RPMI7951 (cell line): ENCODE measurements around the gene ENAH. TPM values are rescaled to one million over a fixed set of nuclear protein-coding genes. Genes with fewer than 3 reads are reported as not detected.
"Not testable (repeated sequence)": the region's sequence is repeated elsewhere in the genome, so short reads cannot be mapped to it uniquely, and the experiment has no call there.

Experiments used
- DNase-seq: peaks from one replicate; pipeline ENCODE4 v3.0.0-alpha.2; 2012; ENCODE audit warnings: low read depth
- total RNA-seq: library from RNA; depleted of rRNA; stranded (reverse); fragments of >200 nt; shearing (Covaris generic); gene quantifications from 2 replicates; pipeline ENCODE4 v1.2.3, GENCODE V29; 2014

ENAH gene
- total RNA-seq, 1 experiment from 2014 or later = 53.3 TPM

DNA sequence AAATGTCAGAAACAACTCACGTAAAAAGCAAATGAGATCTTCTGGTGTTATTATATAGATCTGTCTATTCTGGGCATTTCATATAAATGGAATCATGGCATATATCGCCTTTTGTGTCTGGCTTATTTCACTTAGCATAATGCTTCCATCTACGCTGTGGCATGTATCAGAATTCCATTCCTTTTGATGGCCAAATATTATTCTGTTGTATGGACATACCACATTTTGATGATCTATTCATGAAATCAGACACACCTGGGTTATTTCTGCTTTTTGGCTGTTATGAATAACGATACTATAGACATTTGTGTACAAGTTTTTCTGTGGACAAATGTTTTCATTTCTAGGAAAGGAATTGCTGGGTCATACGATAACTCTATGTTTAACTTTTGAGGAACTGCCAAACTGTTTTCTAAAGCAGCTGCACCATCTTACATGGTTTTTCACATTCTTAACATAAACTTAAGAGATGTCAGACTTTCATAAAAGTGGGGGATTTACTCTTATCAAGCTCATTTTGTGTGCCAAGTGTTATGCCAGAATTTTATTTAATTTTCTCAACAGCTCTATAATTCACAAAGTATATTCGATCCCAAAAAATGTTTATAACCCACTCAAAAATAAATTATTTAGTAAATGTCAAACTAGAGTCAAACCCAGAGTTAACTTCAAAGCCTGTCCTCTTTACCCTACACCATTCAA, 7.6 kb downstream of the ENAH start:
- no peak for DNase-seq

DNA sequence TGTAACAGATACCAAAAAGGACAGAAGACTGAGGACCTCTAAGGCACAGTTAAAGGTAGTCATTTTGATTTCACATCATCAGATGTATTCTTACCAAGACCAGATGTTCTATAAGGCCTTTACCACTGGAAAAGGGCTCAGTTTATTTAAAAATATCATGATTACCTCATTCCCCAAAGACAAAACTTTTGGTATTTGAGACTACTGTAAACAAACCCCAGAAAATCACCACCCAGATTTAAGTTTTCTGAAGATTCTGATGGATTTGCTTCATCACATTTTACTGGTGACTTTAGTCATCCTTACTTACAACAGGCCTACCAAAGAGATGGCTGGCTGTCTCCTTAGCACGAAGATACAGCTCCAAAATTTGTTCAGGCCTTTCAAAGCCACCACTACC, 8.3 kb downstream of the ENAH start:
- no peak for DNase-seq

- DNase-seq = no peak
These were observed 10.7 kb downstream of the ENAH start for GRCh38 chr1:225642177-225642576.

GRCh38 chr1:225638853-225639252, 14.1 kb downstream of the ENAH start:
- DNase-seq = no peak

DNA sequence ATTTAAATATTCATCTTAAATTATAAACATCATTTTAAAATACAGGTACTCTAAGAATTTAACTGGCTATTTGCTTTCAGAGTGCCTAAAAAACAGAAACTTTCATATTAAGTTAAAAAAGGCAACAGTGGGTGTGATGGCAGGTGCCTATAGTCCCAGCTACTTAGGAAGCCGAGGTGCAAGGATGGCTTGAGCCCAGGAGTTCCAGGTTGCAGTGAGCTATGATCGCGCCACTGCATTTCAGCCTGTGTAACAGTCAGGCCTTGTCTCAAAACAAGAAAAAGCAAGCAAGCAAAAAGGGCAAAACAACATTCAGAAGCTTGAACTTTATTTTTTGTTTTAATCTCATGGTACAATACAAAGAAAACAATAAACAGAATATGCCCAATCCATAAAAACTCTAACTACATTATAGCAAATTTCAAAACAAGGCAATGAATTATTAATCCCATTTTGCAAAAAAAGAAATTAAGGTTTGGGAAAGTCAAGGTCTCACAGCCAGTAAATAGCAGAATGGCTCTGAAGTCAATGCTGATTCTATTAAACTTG, 15.2 kb downstream of the ENAH start:
- DNase-seq = no peak

GRCh38 chr1:225636992-225637391, 15.9 kb downstream of the ENAH start:
- DNase-seq = not testable (repeated sequence)

- DNase-seq = no peak
These were observed 17.3 kb downstream of the ENAH start for GRCh38 chr1:225635649-225636048.

GRCh38 chr1:225632836-225633235, 20.1 kb downstream of the ENAH start:
- not testable (repeated sequence) for DNase-seq

GRCh38 chr1:225631021-225631663, 21.8 kb downstream of the ENAH start:
- peak; percentile 16 for DNase-seq

- DNase-seq = no peak
These were observed 23.4 kb downstream of the ENAH start for GRCh38 chr1:225629483-225629882.

DNA sequence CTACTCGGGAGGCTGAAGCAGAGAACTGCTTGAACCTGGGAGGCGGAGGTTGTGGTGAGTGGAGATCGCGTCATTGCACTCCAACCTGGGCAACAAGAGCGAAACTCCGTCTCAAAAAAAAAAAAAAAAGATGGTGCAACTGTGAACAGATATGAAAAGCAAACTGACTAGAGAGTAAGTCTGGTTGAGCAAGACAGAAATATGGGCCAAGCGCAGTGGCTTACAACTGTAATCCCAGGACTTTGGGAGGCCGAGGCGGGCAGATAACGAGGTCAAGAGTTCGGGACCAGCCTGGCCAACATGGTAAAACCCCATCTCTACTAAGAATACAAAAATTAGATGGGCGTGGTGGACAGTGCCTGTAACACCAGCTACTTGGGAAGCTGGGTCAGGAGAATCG, 24.1 kb downstream of the ENAH start:
- DNase-seq = not testable (repeated sequence)

DNA sequence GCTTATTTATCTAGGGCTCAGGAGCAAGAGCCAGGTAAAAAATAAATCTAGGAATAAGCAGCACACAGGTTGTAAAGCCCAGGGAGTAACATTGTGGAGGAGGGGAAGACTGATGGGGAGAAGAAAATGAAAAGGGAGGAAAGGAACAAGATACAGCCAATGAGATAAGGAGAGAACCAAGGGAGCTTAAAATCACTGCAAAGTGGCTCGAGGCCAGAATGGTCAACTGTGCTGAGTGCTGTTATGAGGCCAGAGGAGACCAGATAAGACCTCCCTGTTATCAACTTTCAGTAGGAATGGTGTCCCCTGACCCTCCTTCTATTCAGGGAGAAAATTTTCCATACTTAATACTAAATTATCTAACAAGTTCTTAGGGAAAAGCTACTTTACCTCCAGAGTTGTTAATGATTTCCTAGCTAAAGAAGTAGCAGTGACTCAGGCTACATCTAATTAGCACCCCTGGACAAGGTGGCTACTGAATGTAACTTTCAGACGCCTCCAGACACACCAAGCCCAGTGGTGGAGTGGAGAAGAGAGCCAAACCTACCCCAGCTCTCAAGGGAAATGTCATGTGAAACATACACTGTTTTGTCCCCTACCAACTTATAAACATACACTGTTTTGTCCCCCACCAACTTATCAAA, 25.5 kb downstream of the ENAH start:
- no peak for DNase-seq

DNA sequence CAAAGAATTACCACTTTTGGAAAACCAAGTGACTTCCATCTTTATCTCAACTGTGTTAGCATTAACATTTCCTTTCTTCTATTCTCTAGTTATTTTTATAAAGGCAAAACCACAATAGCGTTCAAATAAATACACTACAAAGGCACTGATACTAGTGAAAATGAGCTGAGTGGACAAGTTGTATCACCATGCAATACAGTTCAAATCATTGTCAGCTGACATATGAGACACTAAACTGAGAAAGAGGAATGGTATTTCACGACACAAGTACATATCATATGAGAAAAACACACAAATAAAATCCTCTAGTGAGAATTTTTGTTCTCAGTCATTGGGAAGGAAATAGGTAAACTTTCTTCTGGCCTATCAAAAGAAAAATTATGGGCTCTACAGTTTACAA, 26.2 kb downstream of the ENAH start:
- no peak for DNase-seq

DNA sequence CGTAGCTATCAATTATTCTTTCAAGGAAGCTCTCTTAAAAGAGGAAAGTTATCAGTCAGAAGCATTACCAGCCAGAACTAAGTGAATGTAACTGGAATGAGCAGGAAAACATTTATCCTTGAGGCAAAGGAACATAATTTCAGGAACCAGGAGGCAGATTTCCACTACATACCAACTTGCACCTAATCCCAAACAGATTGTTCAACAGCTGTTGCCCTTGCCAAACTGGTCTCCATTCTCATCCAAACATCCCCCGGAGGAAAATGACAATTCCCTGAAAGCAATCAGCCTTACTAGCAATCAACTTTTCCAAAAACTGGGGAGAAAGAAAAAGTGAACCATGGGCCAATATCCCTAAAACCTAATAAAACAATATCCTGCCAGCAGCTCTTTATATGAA, 35.0 kb downstream of the ENAH start:
- peak; percentile 28 for DNase-seq

DNA sequence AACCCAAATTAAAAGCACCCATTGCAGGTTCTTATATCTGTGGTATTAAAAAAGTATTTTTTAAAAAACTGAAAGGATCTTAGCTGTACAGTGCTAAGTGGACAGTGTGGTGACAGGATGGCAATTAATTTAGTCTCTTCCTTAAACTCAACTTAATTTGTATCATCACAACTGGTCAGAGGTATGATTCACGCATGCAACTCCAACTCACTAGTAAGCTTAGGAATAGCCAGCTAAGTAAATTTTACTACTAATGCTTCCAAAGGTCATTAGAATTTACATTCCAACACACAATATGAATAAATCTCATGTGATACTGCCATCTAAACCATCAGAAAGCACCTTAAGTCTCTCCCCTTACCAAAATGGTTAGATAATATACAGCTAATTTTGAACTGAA, 35.4 kb downstream of the ENAH start:
- DNase-seq = no peak

DNA sequence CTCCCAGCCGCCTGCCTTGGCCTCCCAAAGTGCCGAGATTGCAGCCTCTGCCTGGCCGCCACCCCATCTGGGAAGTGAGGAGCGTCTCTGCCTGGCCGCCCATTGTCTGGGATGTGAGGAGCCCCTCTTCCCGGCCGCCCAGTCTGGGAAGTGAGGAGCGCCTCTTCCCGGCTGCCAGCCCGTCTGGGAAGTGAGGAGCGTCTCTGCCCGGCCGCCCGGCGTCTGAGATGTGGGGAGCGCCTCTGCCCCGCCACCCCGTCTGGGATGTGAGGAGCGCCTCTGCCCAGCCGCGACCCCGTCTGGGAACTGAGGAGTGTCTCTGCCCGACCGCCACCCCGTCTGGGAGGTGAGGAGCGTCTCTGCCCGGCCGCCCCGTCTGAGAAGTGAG, 37.5 kb downstream of the ENAH start:
- DNase-seq = not testable (repeated sequence)

DNA sequence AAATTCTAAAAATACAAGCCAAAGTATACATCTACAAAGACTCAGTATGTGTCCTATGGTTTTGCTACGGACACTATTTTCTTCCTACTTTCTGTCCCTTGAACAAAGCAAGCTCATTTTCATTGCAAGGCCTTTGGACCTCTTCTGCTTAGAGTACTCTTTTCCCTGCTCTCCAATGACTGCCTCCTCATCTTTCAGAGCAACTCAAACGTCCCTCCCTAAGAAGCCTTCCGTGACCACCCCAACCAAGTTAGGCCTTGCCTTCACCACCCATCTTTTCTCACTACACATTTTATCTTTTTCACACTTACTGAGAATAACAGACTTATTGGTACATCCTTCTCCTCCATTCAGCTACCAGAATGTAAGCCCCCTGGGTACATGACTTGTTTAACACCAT, 39.9 kb downstream of the ENAH start:
- DNase-seq = no peak

DNA sequence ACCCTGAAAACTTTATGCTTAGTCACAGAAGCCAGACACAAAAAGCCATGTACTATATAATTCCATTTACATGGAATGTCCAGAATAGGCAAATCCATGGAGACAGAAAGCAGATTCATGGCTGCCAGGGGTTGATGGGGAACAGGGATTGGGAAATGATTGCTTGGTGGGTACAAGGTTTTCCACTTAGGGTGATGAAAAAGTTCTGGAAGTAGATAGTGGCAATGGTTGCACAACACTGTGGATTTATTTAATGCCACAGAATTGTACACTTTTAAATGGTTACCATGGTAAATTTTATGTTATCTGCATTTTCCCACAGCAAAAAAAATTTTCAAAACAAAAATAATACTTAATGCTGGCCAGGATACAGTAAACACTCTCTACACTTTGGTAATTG, 40.6 kb downstream of the ENAH start:
- DNase-seq = no peak

DNA sequence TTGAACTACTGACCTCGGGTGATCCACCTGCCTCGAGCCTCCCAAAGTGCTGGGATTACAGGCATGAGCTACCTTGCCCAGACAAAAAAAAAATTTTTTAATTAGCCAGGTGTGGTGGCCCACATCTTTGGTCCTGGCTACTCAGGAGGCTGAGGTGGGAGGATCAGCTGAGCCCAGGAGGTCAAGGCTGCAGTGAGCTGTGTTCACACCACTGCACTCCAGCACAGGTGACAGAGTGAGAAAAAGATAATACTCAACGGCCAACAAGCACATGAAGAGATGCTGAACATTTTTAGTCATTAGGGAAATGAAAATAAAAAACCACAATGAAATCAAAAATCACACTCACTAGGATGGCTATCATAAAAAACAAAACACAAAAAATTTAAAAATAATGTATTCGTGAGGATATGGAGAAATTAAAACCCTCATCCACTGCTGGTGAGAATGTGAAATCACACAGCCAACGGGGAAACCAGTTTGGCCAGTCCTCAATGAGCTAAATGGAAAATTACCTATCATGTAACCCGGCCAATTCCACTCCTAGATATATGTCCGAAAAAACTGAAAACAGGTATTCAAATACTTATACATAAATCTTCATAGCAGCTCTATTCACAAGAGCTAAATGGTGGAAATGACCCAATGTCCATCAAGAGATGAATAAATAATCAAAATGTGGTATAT, 41.2 kb downstream of the ENAH start:
- DNase-seq = no peak

DNA sequence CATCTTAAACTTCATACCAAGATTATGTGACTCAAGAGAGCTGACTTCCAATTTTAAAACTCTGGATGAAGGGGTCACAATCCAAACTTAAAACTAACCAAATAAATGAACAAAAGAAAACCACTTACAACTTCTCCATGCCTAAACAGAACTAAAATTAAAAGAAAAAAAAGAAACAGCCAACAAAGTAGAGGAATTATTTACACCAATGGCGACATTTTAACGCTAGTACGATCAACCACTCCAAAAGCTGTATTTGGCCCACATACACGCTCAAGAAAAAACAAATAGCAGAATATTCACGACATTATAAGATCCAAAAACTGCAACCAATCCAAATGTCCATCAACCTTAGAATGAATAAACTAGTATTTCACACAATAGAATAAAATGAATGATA, 42.4 kb downstream of the ENAH start:
- DNase-seq = no peak

DNA sequence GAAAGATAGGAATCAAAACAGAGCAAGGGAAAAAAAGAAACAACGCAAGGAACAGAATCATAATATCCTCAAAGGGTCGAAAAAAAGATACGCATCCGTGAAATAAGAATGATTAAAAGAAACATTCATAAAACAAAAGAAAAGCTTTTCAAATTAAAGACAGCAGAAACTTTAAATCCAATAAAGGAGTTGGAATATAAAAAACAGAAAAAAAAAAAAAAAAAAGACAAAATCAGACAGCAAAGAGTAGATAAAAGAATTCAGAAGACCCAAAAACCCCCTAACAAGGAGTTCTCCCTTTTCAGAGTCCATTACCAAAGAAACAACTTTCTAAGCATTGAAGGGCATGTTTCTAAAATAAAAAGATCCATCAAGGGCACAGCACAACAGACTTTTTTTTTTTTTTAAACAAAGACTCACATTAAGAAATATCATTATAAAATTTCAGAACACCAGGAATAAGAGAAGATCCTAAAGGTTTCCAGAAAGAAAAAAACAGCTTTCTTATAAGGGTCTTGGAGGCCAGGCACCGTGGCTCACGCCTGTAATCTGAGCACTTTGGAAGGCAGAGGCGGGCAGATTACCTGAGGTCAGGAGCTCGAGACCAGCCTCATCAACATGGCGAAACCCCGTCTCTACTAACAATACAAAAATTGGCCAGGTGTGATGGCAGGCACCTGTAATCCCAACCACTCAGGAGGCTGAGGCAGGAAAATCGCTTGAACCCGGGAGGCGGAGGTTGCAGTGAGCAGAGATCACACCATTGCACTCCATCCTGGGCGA, 44.7 kb downstream of the ENAH start:
- no peak for DNase-seq

DNA sequence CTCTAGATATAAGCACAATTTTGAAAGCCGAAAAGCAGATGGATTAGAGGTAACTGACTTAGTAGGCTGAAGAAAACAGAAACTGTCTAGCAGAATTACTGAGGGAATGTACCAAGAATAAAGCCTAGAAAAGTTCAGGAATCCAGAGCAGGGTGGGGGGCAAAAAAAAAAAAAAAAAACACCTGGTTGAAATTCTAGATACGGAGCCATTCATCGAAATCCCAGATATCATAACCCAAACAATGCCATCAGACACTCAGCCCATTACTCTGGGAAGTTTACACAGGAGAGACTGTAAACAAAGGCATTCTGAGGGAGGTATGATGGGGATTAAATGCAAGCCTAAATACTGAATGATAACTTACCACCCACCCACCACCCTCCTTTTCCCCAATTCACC, 45.6 kb downstream of the ENAH start:
- no peak for DNase-seq
